Astrocyte (in vitro differentiated cells and primary cell): ENCODE measurements around the gene MANEA.

Experiments used
- EZH2 ChIP-seq: IDR thresholded peaks from 2 replicates; pipeline ENCODE4 v1.6.1; 2012; ENCODE audit warnings: mild to moderate bottlenecking, low read length, inconsistent platforms; ENCODE audit not compliant: insufficient read depth
- TF ChIP-seq, protein P1 (sequence below): IDR thresholded peaks from 2 replicates; pipeline ENCODE4 v1.5.1; 2011; ENCODE audit warnings: low read depth, mild to moderate bottlenecking, inconsistent platforms, low read length, moderate library complexity; ENCODE audit not compliant: insufficient read depth

DNA sequence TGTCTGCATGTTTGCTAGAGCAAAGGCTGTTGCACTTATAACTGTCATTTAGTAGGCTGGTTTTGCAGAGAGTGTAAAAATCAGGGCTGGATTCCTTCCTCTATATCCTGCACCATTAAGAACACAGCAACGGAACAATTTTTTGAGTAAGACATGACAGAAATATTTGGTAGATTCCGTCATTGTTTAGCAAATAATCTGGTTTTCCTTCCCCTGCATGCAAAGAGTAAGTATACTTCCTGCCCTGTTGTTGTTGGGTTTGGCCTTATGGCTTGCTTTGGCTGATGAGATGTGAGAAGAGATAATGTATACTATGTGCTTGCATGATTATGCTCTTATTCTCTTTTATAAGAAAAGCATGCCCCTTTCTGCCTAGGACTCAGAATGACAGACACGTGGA lies 23.8 kb downstream of the MANEA start:
- TF ChIP-seq, protein P1, sequence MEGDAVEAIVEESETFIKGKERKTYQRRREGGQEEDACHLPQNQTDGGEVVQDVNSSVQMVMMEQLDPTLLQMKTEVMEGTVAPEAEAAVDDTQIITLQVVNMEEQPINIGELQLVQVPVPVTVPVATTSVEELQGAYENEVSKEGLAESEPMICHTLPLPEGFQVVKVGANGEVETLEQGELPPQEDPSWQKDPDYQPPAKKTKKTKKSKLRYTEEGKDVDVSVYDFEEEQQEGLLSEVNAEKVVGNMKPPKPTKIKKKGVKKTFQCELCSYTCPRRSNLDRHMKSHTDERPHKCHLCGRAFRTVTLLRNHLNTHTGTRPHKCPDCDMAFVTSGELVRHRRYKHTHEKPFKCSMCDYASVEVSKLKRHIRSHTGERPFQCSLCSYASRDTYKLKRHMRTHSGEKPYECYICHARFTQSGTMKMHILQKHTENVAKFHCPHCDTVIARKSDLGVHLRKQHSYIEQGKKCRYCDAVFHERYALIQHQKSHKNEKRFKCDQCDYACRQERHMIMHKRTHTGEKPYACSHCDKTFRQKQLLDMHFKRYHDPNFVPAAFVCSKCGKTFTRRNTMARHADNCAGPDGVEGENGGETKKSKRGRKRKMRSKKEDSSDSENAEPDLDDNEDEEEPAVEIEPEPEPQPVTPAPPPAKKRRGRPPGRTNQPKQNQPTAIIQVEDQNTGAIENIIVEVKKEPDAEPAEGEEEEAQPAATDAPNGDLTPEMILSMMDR = no peak
- no peak for TF ChIP-seq EZH2
